Measurements from ENCODE around the gene SNAPC1. TPM values are rescaled to one million over a fixed set of nuclear protein-coding genes. Genes with fewer than 3 reads are reported as not detected.

Gene SNAPC1
- total RNA-seq, 1 donor from 2014 or later = 17.1 TPM

GRCh38 chr14:61822458-61822857 lies 60.2 kb downstream of the SNAPC1 start:
- H3K36me3 ChIP-seq (ENCODE audit: control insufficient read depth, insufficient read depth, low read length) = no peaks in the 10 kb centered on the region
- no peak overlapping the region for H3K4me3 ChIP-seq (ENCODE audit: low read depth, low read length)
- DNase-seq (ENCODE audit: low read depth) (no peak), FAIRE-seq (no peak)
- H3K27me3 ChIP-seq (ENCODE audit: control insufficient read depth, insufficient read depth, low read length) = no peaks in the 10 kb centered on the region
- TF ChIP-seq CTCF (IDR thresholded peaks at IDR 0.05; ENCODE audit: insufficient read depth, low read length, severe bottlenecking) = no peak

- H3K27me3 ChIP-seq (ENCODE audit: control insufficient read depth, insufficient read depth, low read length) = no peaks in the 10 kb centered on the region
- no peak for TF ChIP-seq CTCF (IDR thresholded peaks at IDR 0.05; ENCODE audit: insufficient read depth, low read length, severe bottlenecking)
- DNase-seq (ENCODE audit: low read depth) (peak; percentile 47), FAIRE-seq (no peak)
- no peaks in the 10 kb centered on the region for H3K36me3 ChIP-seq (ENCODE audit: control insufficient read depth, insufficient read depth, low read length)
- no peak overlapping the region for H3K4me3 ChIP-seq (ENCODE audit: low read depth, low read length)
Observed at GRCh38 chr14:61832783-61833182, 70.6 kb downstream of the SNAPC1 start.

- DNase-seq (ENCODE audit: low read depth) = no peak
- no peaks in the 10 kb centered on the region for H3K27me3 ChIP-seq (ENCODE audit: control insufficient read depth, insufficient read depth, low read length)
- no peak for TF ChIP-seq CTCF (IDR thresholded peaks at IDR 0.05; ENCODE audit: insufficient read depth, low read length, severe bottlenecking)
Observed at GRCh38 chr14:61836184-61836583, 74.0 kb downstream of the SNAPC1 start.

GRCh38 chr14:61836807-61837206 lies 74.6 kb downstream of the SNAPC1 start:
- H3K4me3 ChIP-seq (ENCODE audit: low read depth, low read length) = no peak overlapping the region
- no peak for FAIRE-seq
- H3K36me3 ChIP-seq (ENCODE audit: control insufficient read depth, insufficient read depth, low read length) = no peaks in the 10 kb centered on the region
- DNase-seq (ENCODE audit: low read depth) = no peak
- TF ChIP-seq CTCF (IDR thresholded peaks at IDR 0.05; ENCODE audit: insufficient read depth, low read length, severe bottlenecking) = no peak
- no peaks in the 10 kb centered on the region for H3K27me3 ChIP-seq (ENCODE audit: control insufficient read depth, insufficient read depth, low read length)

More at GRCh38 chr14:61836184-61836583, 74.0 kb downstream of the SNAPC1 start:
- no peak overlapping the region for H3K4me3 ChIP-seq (ENCODE audit: low read depth, low read length)
- H3K36me3 ChIP-seq (ENCODE audit: control insufficient read depth, insufficient read depth, low read length) = no peaks in the 10 kb centered on the region
- no peak for FAIRE-seq

GRCh38 chr14:61837336-61838229 lies 75.4 kb downstream of the SNAPC1 start:
- FAIRE-seq = no peak

More at GRCh38 chr14:61837336-61838229, 75.4 kb downstream of the SNAPC1 start:
- no peaks in the 10 kb centered on the region for H3K36me3 ChIP-seq (ENCODE audit: control insufficient read depth, insufficient read depth, low read length)
- no peaks in the 10 kb centered on the region for H3K27me3 ChIP-seq (ENCODE audit: control insufficient read depth, insufficient read depth, low read length)
- H3K4me3 ChIP-seq (ENCODE audit: low read depth, low read length) = no peak overlapping the region
- DNase-seq (ENCODE audit: low read depth) = peak; percentile 73
- peak; percentile 86 for TF ChIP-seq CTCF (IDR thresholded peaks at IDR 0.05; ENCODE audit: insufficient read depth, low read length, severe bottlenecking)
